HG03558 (cell line): ENCODE data around the gene CEP112.

ENCODE experiments used
- ATAC-seq: cut with Tn5 transposase; IDR thresholded peaks from one replicate; pipeline ENCODE4 v1.9.1; 2021; ENCODE audit warnings: moderate number of reproducible peaks; ENCODE audit not compliant: unreplicated experiment; ENCODE audit errors: extremely low read depth

Gene CEP112

DNA sequence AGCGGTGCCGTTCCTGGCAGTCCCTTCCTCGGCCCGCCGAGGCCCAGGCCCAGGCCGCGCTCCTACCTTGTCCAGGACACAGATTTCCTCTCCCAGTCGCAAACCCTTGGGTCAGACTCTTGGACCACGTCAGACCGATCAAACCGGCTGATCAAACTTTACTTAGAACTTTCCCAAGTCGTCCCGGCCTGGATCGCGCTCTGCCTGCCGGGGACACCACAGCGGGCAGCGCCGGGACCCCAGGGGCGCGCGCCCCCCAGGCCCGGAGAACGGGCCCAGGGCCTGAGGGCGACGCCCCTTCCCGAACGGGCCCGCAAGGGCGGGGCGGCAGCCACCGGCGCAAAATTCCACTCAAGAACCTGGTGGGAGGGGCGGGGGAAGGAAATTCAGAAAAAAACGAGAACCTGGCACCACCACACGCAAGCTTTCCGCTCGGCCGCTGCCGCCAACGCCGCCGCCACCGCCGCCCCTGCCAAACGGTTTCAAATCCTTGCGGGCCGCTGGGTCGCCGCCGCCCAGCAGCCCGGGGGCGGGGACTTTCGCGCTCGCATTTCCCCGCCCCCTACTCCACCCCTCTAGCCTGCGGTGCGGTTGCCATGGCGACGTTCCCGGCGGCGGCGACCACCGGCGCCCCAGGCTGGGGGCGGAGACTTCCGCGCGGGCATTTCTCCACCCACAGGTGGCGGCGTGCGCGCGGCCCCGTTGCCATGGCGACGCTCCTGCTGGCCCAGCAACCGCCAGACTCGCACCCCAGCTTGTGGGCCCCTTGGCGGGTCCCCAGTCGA is at the start of gene CEP112:
Gene CEP112, minus strand, starts transcription at position 541 of the 785 bp plus-strand sequence.
- no peak for ATAC-seq

DNA sequence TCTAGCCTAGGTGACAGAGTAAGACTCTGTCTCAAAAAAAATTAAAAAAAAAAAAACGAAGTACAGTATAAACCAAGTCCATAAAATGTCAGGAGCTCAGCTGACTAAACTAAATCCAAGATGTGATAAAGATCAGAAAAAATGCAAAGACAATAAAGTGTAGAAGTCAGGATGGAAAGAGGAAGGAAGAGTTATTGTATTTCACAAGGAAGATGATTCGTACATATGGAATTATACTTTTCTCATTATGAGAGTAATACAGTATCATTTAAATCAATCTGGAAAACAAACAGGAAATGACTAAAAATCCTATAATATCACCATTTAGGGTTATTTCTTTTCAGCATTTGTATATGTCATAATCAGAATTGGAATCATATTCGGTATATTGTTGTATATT is 48.7 kb upstream of the CEP112 start:
- ATAC-seq = no peak

DNA sequence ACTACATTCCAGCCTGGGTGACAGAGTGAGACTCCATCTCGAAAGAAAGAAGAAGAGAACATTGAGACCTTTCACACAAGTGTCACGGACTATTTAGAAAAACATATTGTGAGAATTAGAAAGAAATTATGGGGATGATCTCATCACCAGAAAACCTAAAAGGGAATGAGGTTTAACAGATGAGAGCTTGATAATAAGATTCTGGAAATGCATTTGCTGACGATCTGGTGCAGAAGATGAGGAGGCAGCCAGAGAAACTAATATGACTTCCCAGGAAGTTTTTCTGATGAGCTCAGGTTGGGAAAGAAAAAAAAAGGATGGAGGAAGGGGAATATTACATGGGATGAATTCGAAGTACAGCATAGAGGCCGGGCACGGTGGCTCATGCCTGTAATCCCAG is 48.1 kb upstream of the CEP112 start:
- ATAC-seq = no peak

DNA sequence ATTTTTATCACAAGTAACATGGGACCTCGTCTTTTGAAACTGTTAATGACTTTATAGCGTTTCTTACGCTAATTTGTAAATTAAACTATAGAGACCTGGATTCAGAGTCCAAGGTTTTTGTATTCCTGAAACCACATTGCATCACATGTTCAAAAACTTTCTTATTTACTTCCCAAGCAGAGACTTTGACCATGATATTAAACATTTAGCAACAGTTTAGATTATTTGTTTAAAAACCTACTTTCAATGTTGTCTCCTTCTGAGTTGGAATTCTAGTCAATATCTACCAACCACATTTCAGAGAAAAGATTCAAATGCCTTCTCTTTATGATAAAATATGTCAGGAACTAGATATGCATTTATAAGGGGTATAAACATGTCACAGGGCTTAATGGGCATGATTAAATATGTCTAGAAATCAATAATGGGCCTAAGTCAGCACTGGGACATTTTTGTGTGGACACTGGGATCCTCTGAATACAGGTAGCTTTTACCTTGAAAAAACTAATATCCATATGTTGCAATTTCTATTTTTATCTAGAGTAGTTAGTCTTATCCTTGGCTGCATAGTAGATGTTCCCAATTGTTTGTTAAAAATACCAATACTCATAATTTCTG is 43.6 kb upstream of the CEP112 start:
- no peak for ATAC-seq

DNA sequence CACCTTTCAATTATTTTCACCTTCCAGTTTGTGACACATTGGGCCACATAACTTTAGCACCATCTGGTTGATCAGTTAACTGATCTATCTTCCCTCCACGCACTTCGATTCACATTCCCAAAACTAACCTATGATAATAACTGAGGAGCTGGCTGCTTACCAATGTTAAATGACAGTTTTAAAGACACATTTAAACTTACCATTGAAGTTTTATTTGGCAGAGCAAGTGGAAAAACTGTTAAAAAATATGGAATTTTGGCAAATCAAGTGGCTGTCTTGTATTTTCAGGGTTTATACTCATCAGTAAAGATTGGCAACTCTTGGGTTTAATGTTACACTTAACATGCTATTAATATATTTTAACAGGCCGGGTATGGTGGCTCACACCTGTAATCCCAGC is 42.7 kb upstream of the CEP112 start:
- ATAC-seq = no peak

DNA sequence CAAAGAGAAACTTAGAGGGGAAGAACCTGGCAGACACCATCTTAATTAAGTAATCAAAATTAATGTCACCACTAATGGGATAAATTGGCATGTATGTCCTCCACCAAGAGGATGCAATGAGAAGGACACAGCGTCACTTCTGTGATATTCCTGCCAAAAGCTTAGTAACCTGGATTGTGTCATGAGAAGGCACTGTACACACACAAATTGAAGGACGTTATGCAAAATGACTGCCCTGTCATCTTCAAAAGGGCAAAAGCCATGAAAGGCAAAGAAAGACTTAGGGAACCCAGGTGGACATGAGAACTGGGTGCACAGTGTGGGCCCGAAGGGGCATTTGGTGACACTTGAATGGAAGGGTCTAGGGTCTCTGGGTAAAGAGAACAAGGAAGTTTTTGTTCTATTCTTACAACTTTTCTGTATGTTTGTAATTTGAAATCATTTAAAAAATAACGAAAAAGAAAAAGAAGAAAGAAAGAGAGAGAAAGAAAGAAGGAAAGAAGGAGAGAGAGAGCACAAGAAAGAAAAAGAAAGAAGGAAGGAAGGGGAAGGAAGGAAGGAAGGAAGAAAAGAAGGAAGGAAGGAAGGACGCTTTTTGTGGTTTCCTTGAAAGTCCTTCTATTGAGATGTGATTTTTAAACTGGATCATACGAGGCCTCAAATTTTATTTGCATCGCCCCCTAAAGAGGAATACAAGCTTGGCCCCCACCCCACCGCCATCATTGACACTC is 41.3 kb upstream of the CEP112 start:
- no peak for ATAC-seq

DNA sequence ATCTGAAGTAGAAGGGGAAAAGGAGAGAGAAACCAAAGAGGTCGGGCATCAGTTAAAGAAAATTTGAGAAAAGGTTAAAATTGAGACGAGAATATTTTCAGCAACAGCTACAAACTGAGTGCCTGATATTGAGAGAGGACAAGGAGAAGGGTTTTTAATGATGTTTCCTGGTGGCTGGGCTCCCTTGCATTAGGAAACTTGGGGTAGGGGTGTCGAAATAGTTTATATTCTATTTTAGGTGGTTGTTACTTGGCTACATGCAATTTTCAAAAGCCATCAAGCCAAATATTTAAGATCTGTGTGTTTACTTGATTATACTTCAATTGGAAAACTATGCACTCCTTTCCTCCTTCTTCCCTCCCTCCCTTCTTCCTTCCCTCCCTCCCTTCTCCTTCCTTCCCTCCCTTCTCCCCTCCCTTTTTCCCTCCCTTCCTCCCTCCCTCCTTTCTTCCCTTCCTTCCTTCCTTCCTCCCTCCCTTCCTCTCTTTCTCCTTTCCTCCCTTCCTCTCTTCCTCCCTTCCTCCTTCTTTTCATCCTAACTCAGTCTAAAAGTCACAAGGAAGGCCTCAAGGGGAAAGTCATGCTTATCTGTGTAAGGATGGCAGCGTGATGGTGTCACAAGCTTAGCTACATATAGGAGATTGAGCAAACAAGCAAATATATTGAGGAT is 39.1 kb upstream of the CEP112 start:
- no peak for ATAC-seq

DNA sequence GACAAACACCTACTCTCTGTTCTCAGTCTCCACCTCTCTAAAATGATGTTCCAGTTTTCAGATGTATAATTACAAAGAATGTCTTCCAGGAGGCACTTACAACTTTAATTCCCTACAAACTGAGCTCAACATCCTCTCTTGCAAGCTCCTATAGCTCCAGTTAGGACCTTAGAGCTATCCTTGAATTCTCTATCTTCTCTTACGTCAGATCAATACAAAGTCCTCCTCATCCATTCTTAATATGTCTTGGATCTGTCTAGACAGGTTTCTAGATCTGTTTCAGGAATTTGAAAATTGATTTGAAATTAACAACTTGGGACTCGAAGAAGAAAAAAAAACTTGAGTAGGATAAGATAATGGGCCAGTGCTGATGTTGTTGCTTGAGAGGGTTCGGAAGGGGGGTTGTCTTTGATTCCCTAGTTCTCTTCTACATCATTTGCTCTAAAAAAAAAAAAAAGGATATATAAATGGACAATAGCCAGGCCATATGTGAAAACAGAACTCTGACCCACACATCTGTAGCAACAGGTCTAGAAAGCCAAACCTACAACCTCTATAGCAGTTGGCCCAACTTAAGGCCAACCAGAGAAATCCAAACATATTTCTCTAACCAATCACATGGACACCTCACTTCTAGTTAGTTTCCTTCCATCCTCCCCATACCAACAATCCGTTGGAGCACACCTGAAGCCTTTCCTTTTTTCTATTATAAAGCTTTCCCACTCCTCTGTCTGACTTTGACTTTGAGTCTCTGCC is 38.0 kb upstream of the CEP112 start:
- ATAC-seq = no peak

DNA sequence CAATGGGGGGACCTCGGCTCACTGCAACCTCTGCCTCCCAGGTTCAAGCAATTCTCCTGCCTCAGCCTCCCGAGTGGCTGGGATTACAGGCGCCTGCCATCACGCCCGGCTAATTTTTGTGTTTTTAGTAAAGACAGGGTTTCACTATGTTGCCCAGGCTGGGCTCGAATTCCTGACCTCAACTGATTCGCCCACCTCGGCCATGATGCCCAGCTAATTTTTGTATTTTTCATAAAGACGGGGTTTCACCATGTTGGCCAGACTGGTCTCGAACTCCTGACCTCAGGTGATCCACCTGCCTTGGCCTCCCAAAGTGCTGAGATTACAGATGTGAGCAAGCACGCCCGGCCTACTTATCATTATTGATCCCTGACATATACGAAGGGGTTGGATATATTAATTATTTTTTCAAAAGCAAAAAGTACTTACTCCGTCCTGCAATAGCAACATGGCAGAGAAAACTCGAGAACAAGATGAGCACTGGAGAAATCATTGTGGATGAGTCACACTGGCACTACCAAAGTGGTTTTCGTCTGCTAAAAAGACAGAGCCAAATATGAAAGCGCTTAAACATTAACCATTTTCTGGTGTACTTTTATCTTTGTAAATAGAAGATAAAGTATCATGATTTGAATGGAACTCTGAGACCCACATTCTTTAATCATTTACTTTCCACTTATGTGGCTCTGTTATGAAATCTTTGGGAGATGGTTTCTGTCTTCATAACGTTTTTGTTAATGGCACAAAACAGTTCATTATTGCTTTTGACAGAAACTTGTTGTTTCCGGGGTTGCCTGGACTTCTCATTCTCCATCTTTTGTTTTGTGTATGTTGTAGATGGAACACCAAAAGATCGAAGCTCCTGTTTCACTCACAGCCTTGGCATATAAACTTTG is 37.2 kb upstream of the CEP112 start, which contains the start of gene APOH:
Gene APOH, minus strand, starts transcription at position 529 of the 896 bp plus-strand sequence. Its CDS starts 36 bp downstream, at position 493.
- no peak for ATAC-seq

DNA sequence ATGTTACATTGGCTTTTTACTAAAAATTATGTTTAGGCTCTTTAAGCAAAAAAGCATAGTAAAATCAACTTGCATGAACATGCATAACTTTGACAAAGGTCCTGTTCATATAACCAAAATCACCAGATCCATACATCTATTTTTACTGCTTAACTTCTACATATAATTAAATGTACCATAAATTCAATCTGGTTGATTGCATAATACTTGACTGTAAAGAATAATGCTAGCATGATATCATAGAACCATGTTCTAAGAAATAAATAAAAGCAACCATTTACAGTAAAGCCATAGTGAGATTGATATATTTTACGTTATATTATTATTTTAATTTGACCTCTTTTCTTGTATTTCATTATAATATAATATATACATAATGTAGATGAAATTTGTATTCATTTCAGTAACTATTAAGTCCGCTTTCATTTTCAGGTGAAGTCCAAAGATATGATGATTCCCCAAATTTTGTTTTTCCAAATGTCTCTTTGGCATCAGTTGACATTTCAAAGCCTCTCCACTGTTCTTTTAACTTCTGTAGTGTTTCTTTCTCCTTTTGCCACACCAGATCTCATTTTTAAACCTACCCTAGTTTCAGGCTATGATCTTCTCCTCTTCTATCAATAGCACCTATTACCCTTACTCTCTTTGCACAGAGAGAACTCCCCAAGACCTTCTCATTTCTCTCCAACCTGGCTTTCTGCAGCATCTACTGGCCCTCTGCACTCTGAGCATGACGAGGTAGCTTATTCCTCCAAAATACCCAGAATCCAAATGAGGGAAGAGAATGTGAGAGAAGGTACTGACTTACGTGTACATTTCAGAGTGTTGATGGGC is 35.5 kb upstream of the CEP112 start:
- no peak for ATAC-seq

DNA sequence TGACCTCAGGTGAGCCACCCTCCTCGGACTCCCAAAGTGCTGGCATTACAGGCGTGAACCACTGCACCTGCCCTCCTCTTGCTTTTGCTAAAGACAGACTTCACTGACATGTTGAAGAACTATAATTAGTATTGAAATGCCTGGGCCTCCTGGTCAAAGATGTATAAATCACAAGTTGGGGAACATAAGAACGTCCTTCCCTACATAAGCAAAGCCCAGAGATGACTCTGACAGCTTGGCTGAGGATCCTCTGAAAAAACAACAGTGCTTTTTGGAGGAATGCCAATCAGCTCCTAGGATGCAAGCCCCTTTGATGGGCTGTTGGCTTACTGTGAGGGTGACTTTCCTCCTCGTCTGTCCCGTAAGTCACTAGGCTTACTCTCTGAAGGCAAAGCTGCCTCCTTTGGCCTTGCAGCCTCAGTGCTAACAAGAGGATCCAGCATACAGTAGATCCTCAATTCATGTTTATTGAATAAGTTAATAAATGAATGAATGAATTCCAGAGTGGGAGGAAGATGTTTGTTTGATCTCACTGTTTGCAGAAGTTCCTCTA is 30.9 kb upstream of the CEP112 start:
- ATAC-seq = no peak

DNA sequence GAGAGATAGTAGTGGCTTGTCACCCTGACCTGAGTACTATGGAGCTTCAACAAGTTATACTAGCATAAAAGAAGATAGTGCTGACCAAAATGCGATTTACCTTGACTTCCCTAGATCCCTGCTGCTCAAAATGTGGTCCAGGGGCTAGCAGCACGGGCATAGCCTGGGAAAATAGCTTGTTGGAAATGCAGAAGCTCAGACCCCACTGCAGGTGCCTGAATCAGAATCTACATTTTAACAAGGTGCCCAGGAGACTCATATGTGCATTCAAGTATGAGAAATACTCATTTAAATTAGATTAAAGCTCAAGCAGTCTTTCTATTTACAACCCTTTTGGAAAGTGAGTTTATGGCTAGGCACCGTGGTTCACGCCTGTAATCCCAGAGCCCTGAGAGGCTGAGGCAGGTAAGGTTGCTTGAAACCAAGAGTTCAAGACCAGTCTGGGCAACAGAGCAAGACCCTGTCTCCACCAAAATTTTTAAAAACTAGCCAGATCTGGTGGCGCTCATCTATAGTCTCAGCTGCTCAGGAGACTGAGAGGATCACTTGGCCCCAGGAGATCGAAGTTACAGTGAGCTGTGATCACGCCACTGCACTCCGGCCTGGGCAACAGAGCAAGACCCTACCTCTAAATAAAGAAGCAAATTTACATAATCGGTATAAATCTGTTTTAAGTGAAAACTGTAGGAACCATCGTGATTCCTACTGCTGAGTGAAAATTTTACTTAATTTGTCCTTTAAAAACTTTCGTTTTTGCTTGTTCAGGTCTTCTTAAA is 30.0 kb upstream of the CEP112 start:
- ATAC-seq = no peak

DNA sequence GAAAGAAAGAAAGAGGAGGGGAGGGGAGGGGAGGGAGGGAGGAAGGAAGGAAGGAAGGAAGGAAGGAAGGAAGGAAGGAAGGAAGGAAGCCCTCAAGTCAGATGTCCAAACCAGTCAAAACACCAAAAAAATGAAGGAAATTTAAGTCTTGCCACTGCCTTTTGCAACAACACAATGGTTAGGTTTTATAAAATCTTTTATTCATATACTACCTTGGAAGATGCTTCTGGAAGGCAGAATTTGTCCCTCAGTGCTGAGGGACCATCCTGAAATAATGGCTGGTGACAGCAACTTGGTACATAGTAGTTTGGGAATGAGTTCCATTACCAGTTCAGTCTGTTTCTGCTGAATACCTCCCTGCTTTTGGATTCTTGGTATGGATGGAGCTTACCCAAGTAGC is 29.4 kb upstream of the CEP112 start:
- ATAC-seq = no peak

DNA sequence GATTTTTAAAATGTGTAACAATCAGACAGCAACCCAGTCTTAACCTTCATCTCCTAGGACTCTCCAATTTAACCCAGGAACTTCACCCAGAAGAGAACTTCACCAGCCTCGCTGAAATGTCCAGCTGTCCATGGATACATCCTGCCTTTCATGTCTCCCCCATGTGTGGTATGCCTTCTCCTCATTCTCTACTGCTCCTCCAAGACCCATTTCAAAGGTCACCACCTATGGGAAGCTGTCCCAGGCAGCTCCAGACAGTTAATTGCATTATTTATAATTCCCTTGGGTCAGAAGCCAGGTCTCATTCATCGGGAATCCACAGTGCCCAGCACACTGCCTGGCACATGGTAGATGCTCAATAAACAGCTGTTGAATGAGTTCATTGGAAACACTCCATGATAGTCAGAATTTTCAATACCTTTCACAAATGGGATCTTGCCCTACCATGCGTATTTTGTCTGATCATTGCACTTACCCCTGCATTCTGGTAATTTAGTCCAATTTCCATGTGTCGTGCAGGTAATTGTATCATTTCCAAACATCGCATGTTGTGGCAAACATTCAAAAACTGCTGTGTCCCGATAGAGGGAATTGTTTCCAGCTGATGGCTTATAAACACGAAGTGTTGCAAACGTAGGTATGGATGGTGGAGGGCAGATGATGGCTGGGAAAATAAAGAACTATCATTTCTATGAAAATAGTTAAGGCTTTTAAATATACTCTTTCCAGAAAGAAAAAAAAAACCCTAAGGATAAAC is 28.3 kb upstream of the CEP112 start:
- no peak for ATAC-seq

DNA sequence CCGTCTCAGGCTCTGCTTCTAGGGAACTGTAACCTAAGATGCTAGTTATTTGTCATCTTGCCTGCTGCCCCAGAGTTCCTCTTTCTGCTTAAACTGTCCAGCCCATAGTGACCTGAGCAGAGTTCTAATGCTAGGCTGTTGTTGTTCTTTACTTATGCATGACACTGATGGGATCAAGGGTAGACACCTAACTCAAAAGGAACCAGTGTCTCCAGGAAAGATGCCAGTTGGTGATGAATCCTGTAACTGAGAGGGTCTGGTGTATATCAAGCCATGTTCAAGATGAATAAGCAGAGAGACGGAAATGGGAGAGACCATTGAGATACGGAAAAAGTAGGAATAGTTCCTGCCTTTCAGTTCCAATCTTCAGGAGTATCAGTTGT is 23.6 kb upstream of the CEP112 start:
- ATAC-seq = no peak

DNA sequence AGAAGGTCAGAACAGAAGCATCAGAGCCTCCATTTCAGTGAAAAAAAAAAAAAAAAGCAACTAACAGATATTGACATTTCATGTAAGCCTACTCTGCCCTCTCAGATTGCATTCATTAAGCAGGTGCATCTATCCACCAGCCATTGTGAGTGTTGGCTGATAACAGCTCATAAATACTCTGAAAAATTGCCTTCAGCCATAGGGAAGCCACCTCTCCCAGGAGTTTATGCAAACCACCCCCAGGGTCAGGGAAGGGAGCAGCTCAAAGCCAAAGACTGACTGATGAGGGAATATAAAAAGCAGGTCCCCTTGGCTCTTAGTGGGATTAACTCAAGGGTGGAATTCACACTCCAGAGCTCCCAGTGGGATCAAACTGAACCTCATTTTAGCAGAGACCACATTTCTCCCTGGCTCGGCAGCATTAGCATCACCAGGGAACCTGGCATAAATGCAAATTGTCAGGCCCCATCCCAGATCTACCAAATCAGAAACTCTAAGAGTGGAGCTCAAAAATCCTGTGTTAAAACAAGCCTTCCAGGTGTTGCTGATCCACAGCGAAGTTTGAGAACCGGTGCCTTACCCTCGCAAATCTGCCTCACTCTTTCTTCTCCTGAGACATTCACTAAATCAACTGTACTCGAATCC is 23.1 kb upstream of the CEP112 start:
- no peak for ATAC-seq
